ENCODE data around the gene MAST2. TPM values are rescaled to one million over a fixed set of nuclear protein-coding genes. Genes with fewer than 3 reads are reported as not detected.
"Not testable (repeated sequence)": the region's sequence is repeated elsewhere in the genome, so short reads cannot be mapped to it uniquely, and the experiment has no call there.

Gene MAST2
- polyA plus RNA-seq, 2 donors, result 10.8 to 17.4 TPM

GRCh38 chr1:45864167-45865106 lies 61.0 kb downstream of the MAST2 start:
- Histone ChIP-seq H3K9me3 (ENCODE audit: control insufficient read depth in 2 of 2, insufficient read depth in 1 of 2, low read depth in 1 of 2, low read length in 1 of 2) (no peaks in the 10 kb centered on the region), H3K4me1 (ENCODE audit: control insufficient read depth in 2 of 2, insufficient read depth in 2 of 2, low read length in 1 of 2) (no peaks in the 10 kb centered on the region), H3K4me3 (ENCODE audit: low read depth in 1 of 2, low read length in 2 of 2) (peak overlapping the region in 1 of 2 donors; percentile 31), H3K36me3 (ENCODE audit: control insufficient read depth in 2 of 2, insufficient read depth in 2 of 2, low read length in 1 of 2) (no peaks in the 10 kb centered on the region), H3K27me3 (ENCODE audit: control insufficient read depth in 1 of 2, insufficient read depth in 2 of 2, low read length in 2 of 2) (no peaks in the 10 kb centered on the region), H3K27ac (ENCODE audit: low read depth in 2 of 2, low read length in 1 of 2) (no peak overlapping the region)
- WGBS, 2 donors, result 33 to 51% methylated on average over 14 of the region's 14 CpGs

GRCh38 chr1:45867697-45868348 lies 64.4 kb downstream of the MAST2 start:
- 94 to 97% methylated on average over 2 of the region's 2 CpGs for WGBS, 2 donors
- no peaks in the 10 kb centered on the region for H3K4me1 ChIP-seq (ENCODE audit: control insufficient read depth in 2 of 2, insufficient read depth in 2 of 2, low read length in 1 of 2)
- no peaks in the 10 kb centered on the region for H3K36me3 ChIP-seq (ENCODE audit: control insufficient read depth in 2 of 2, insufficient read depth in 2 of 2, low read length in 1 of 2)
- H3K4me3 ChIP-seq (ENCODE audit: low read depth in 1 of 2, low read length in 2 of 2), result no peak overlapping the region
- no peak overlapping the region for H3K27ac ChIP-seq (ENCODE audit: low read depth in 2 of 2, low read length in 1 of 2)
- H3K27me3 ChIP-seq (ENCODE audit: control insufficient read depth in 1 of 2, insufficient read depth in 2 of 2, low read length in 2 of 2), result no peaks in the 10 kb centered on the region
- H3K9me3 ChIP-seq (ENCODE audit: control insufficient read depth in 2 of 2, insufficient read depth in 1 of 2, low read depth in 1 of 2, low read length in 1 of 2), result no peaks in the 10 kb centered on the region

GRCh38 chr1:45868861-45869260 lies 65.4 kb downstream of the MAST2 start:
- no peaks in the 10 kb centered on the region for H3K36me3 ChIP-seq (ENCODE audit: control insufficient read depth in 2 of 2, insufficient read depth in 2 of 2, low read length in 1 of 2)
- H3K27me3 ChIP-seq (ENCODE audit: control insufficient read depth in 1 of 2, insufficient read depth in 2 of 2, low read length in 2 of 2), result no peaks in the 10 kb centered on the region
- H3K27ac ChIP-seq (ENCODE audit: low read depth in 2 of 2, low read length in 1 of 2), result no peak overlapping the region
- no peak overlapping the region for H3K4me3 ChIP-seq (ENCODE audit: low read depth in 1 of 2, low read length in 2 of 2)
- H3K9me3 ChIP-seq (ENCODE audit: control insufficient read depth in 2 of 2, insufficient read depth in 1 of 2, low read depth in 1 of 2, low read length in 1 of 2), result no peaks in the 10 kb centered on the region
- no peaks in the 10 kb centered on the region for H3K4me1 ChIP-seq (ENCODE audit: control insufficient read depth in 2 of 2, insufficient read depth in 2 of 2, low read length in 1 of 2)

GRCh38 chr1:45870500-45870899 lies 67.1 kb downstream of the MAST2 start:
- no peaks in the 10 kb centered on the region for H3K9me3 ChIP-seq (ENCODE audit: control insufficient read depth in 2 of 2, insufficient read depth in 1 of 2, low read depth in 1 of 2, low read length in 1 of 2)
- H3K27me3 ChIP-seq (ENCODE audit: control insufficient read depth in 1 of 2, insufficient read depth in 2 of 2, low read length in 2 of 2), result no peaks in the 10 kb centered on the region
- H3K4me3 ChIP-seq (ENCODE audit: low read depth in 1 of 2, low read length in 2 of 2), result no peak overlapping the region
- H3K4me1 ChIP-seq (ENCODE audit: control insufficient read depth in 2 of 2, insufficient read depth in 2 of 2, low read length in 1 of 2), result no peaks in the 10 kb centered on the region
- WGBS, 2 donors, result 88 to 90% methylated on average over 6 of the region's 6 CpGs
- no peaks in the 10 kb centered on the region for H3K36me3 ChIP-seq (ENCODE audit: control insufficient read depth in 2 of 2, insufficient read depth in 2 of 2, low read length in 1 of 2)
- H3K27ac ChIP-seq (ENCODE audit: low read depth in 2 of 2, low read length in 1 of 2), result no peak overlapping the region

GRCh38 chr1:45872173-45872801 lies 68.9 kb downstream of the MAST2 start:
- H3K9me3 ChIP-seq (ENCODE audit: control insufficient read depth in 2 of 2, insufficient read depth in 1 of 2, low read depth in 1 of 2, low read length in 1 of 2); H3K27me3 ChIP-seq (ENCODE audit: control insufficient read depth in 1 of 2, insufficient read depth in 2 of 2, low read length in 2 of 2); H3K27ac ChIP-seq (ENCODE audit: low read depth in 2 of 2, low read length in 1 of 2); H3K4me1 ChIP-seq (ENCODE audit: control insufficient read depth in 2 of 2, insufficient read depth in 2 of 2, low read length in 1 of 2); H3K36me3 ChIP-seq (ENCODE audit: control insufficient read depth in 2 of 2, insufficient read depth in 2 of 2, low read length in 1 of 2); H3K4me3 ChIP-seq (ENCODE audit: low read depth in 1 of 2, low read length in 2 of 2): not testable (repeated sequence)
- 95% methylated on average over 14 of the region's 14 CpGs for WGBS, 2 donors

GRCh38 chr1:45876000-45876617 lies 72.7 kb downstream of the MAST2 start:
- Histone ChIP-seq H3K4me3 (ENCODE audit: low read depth in 1 of 2, low read length in 2 of 2) (no peak overlapping the region), H3K4me1 (ENCODE audit: control insufficient read depth in 2 of 2, insufficient read depth in 2 of 2, low read length in 1 of 2) (no peaks in the 10 kb centered on the region), H3K9me3 (ENCODE audit: control insufficient read depth in 2 of 2, insufficient read depth in 1 of 2, low read depth in 1 of 2, low read length in 1 of 2) (no peaks in the 10 kb centered on the region), H3K27ac (ENCODE audit: low read depth in 2 of 2, low read length in 1 of 2) (no peak overlapping the region), H3K27me3 (ENCODE audit: control insufficient read depth in 1 of 2, insufficient read depth in 2 of 2, low read length in 2 of 2) (no peaks in the 10 kb centered on the region), H3K36me3 (ENCODE audit: control insufficient read depth in 2 of 2, insufficient read depth in 2 of 2, low read length in 1 of 2) (no peaks in the 10 kb centered on the region)
- WGBS, 2 donors, result 66 to 71% methylated on average over 2 of the region's 2 CpGs

GRCh38 chr1:45877264-45877663 lies 73.9 kb downstream of the MAST2 start:
- Histone ChIP-seq H3K4me1 (ENCODE audit: control insufficient read depth in 2 of 2, insufficient read depth in 2 of 2, low read length in 1 of 2) (no peaks in the 10 kb centered on the region), H3K9me3 (ENCODE audit: control insufficient read depth in 2 of 2, insufficient read depth in 1 of 2, low read depth in 1 of 2, low read length in 1 of 2) (no peaks in the 10 kb centered on the region), H3K4me3 (ENCODE audit: low read depth in 1 of 2, low read length in 2 of 2) (no peak overlapping the region), H3K27me3 (ENCODE audit: control insufficient read depth in 1 of 2, insufficient read depth in 2 of 2, low read length in 2 of 2) (no peaks in the 10 kb centered on the region), H3K27ac (ENCODE audit: low read depth in 2 of 2, low read length in 1 of 2) (no peak overlapping the region), H3K36me3 (ENCODE audit: control insufficient read depth in 2 of 2, insufficient read depth in 2 of 2, low read length in 1 of 2) (no peaks in the 10 kb centered on the region)
- whole genome bisulfite sequencing, 2 donors, result 86% methylated on average over 4 of the region's 4 CpGs

- Histone ChIP-seq H3K4me1 (ENCODE audit: control insufficient read depth in 2 of 2, insufficient read depth in 2 of 2, low read length in 1 of 2) (no peaks in the 10 kb centered on the region), H3K36me3 (ENCODE audit: control insufficient read depth in 2 of 2, insufficient read depth in 2 of 2, low read length in 1 of 2) (no peaks in the 10 kb centered on the region), H3K9me3 (ENCODE audit: control insufficient read depth in 2 of 2, insufficient read depth in 1 of 2, low read depth in 1 of 2, low read length in 1 of 2) (no peaks in the 10 kb centered on the region), H3K27me3 (ENCODE audit: control insufficient read depth in 1 of 2, insufficient read depth in 2 of 2, low read length in 2 of 2) (no peaks in the 10 kb centered on the region), H3K27ac (ENCODE audit: low read depth in 2 of 2, low read length in 1 of 2) (no peak overlapping the region), H3K4me3 (ENCODE audit: low read depth in 1 of 2, low read length in 2 of 2) (no peak overlapping the region)
- WGBS, 2 donors, result 71 to 89% methylated on average over 4 of the region's 4 CpGs
Observed at GRCh38 chr1:45879885-45880598, 76.6 kb downstream of the MAST2 start.

- 83 to 95% methylated on average over 3 of the region's 3 CpGs for WGBS, 2 donors
- Histone ChIP-seq H3K4me1 (ENCODE audit: control insufficient read depth in 2 of 2, insufficient read depth in 2 of 2, low read length in 1 of 2) (no peaks in the 10 kb centered on the region), H3K4me3 (ENCODE audit: low read depth in 1 of 2, low read length in 2 of 2) (no peak overlapping the region), H3K9me3 (ENCODE audit: control insufficient read depth in 2 of 2, insufficient read depth in 1 of 2, low read depth in 1 of 2, low read length in 1 of 2) (no peaks in the 10 kb centered on the region), H3K27me3 (ENCODE audit: control insufficient read depth in 1 of 2, insufficient read depth in 2 of 2, low read length in 2 of 2) (no peaks in the 10 kb centered on the region), H3K27ac (ENCODE audit: low read depth in 2 of 2, low read length in 1 of 2) (no peak overlapping the region), H3K36me3 (ENCODE audit: control insufficient read depth in 2 of 2, insufficient read depth in 2 of 2, low read length in 1 of 2) (no peaks in the 10 kb centered on the region)
Observed at GRCh38 chr1:45880930-45881329, 77.5 kb downstream of the MAST2 start.
